Mesendoderm (in vitro differentiated cells): Measurements from ENCODE around the gene DDR1.
"Not testable (repeated sequence)": the region's sequence is repeated elsewhere in the genome, so short reads cannot be mapped to it uniquely, and the experiment has no call there.

Experiments used
- DNase-seq: peaks from one replicate; pipeline ENCODE4 v3.0.0; 2013
- H2AK5ac ChIP-seq: 2 replicates; pipeline ENCODE4 v1.6.1; 2013; ENCODE audit warnings: low read length, inconsistent platforms
- H2BK120ac ChIP-seq: 2 replicates; pipeline ENCODE4 v1.6.1; 2013; ENCODE audit warnings: low read depth, mild to moderate bottlenecking, low read length, moderate library complexity, mixed read lengths
- H2BK15ac ChIP-seq: replicated peaks from 2 replicates; pipeline ENCODE4 v1.6.1; 2013; ENCODE audit warnings: low read depth, mild to moderate bottlenecking, moderate library complexity
- H2BK5ac ChIP-seq: 2 replicates; pipeline ENCODE4 v1.6.1; 2013; ENCODE audit warnings: low read length, inconsistent platforms
- H3K18ac ChIP-seq: 2 replicates; pipeline ENCODE4 v1.6.1; 2013; ENCODE audit warnings: mild to moderate bottlenecking, low read length, mixed read lengths
- H3K23ac ChIP-seq: one replicate; pipeline ENCODE4 v1.6.1; 2013; ENCODE audit warnings: low read length
- H3K27ac ChIP-seq: 2 replicates; pipeline ENCODE4 v1.5.1; 2013; ENCODE audit warnings: low read depth, mild to moderate bottlenecking, inconsistent platforms, low read length, moderate library complexity
- H3K27me3 ChIP-seq: 2 replicates; pipeline ENCODE4 v1.6.1; 2013; ENCODE audit warnings: low read length, control low read depth, mild to moderate bottlenecking, inconsistent platforms; ENCODE audit not compliant: insufficient read depth, poor library complexity
- H3K36me3 ChIP-seq: 2 replicates; pipeline ENCODE4 v1.6.1; 2013; ENCODE audit warnings: low read length, inconsistent platforms; ENCODE audit not compliant: control insufficient read depth, insufficient read depth
- H3K4ac ChIP-seq: one replicate; pipeline ENCODE4 v1.6.1; 2013; ENCODE audit warnings: low read depth, mild to moderate bottlenecking, low read length, moderate library complexity
- H3K4me1 ChIP-seq: 2 replicates; pipeline ENCODE4 v1.6.1; 2013; ENCODE audit warnings: low read depth, low read length, inconsistent platforms; ENCODE audit not compliant: control insufficient read depth
- H3K4me2 ChIP-seq: 2 replicates; pipeline ENCODE4 v1.6.1; 2013; ENCODE audit warnings: low read length
- H3K4me3 ChIP-seq: 2 replicates; pipeline ENCODE4 v1.5.1; 2013; ENCODE audit warnings: mild to moderate bottlenecking, low read length
- H3K56ac ChIP-seq: one replicate; pipeline ENCODE4 v1.6.1; 2013; ENCODE audit warnings: low read length
- H3K79me1 ChIP-seq: 2 replicates; pipeline ENCODE4 v1.6.1; 2013; ENCODE audit warnings: low read length, inconsistent platforms
- H3K79me2 ChIP-seq: 2 replicates; pipeline ENCODE4 v1.6.1; 2013; ENCODE audit warnings: mild to moderate bottlenecking, low read length; ENCODE audit not compliant: control insufficient read depth, insufficient read depth
- H3K9ac ChIP-seq: 2 replicates; pipeline ENCODE4 v1.6.1; 2013; ENCODE audit warnings: low read length, inconsistent platforms
- H4K5ac ChIP-seq: one replicate; pipeline ENCODE4 v1.6.1; 2013; ENCODE audit warnings: low read length
- H4K8ac ChIP-seq: one replicate; pipeline ENCODE4 v1.6.1; 2013; ENCODE audit warnings: low read depth, mild to moderate bottlenecking, control low read depth, low read length, moderate library complexity
- WGBS: extraction: QIAGEN DNeasy Blood & Tissue Kit; methylation state at CpG from one replicate; pipeline ENCODE4 v1.1.7; 2013; ENCODE audit warnings: low lambda C conversion rate, missing lambda C conversion rate; ENCODE audit not compliant: insufficient coverage; ENCODE audit errors: extremely low coverage; 5-methylcytosine and 5-hydroxymethylcytosine counted together

The DDR1 gene

DNA sequence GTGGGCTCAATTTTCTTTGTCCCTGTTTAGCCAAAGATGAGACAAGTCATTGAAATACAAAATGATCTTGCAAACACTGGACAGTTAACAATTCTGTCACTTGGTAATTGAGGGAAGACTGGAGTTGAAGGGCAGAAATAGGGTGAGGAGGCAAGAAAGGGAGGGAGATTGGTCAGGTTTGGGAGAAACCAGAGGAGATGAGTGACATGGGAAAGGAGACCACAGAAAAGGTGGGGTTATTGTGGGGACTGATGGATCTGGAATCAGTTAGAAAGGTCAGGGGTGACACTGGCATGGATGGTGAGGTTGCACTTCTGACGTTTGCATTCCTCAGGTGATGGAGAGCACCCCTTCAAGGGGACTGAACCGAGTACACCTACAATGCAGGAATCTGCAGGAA is 24.4 kb downstream of the DDR1 start:
- Histone ChIP-seq H2BK5ac (no peak overlapping the region), H3K27ac (no peak overlapping the region), H2BK15ac (no peak overlapping the region), H3K56ac (peak overlapping the region; percentile 89), H3K23ac (no peak overlapping the region), H2BK120ac (no peak overlapping the region), H3K4me3 (peak overlapping the region; percentile 66), H3K79me2 (peaks cover 8% of the 10 kb centered on the region), H3K4me1 (peaks cover 3% of the 10 kb centered on the region), H3K27me3 (no peaks in the 10 kb centered on the region), H3K4me2 (peak overlapping the region; percentile 8), H4K8ac (no peak overlapping the region), H3K4ac (no peak overlapping the region), H3K36me3 (no peaks in the 10 kb centered on the region), H2AK5ac (no peak overlapping the region), H3K79me1 (peaks cover 6% of the 10 kb centered on the region), H3K18ac (no peak overlapping the region), H3K9ac (peak overlapping the region; percentile 78), H4K5ac (no peak overlapping the region)
- WGBS = no CpG with 5 or more reads among the region's 2 CpGs
- no peak for DNase-seq

DNA sequence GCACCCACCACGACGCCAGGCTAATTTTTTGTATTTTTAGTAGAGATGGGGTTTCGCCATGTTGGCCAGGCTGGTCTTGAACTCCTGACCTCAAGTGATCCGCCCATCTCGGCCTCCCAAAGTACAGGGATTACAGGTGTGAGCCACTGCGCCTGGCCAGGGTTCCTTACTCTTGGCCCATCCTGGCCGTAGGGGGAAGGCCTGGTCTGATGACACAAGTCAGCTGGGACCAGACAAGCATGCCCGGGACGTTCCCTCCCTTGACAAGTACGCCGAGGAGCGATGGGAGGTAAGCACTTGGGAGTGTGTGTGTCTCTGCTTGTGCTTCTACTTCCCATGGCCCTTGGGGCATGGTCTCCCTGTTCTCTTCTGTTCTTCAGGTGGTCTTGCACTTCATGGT is 26.2 kb downstream of the DDR1 start:
- WGBS = no CpG with 5 or more reads among the region's 12 CpGs
- not testable (repeated sequence) for H2AK5ac ChIP-seq, DNase-seq, H3K4me3 ChIP-seq, H3K4me2 ChIP-seq, H2BK15ac ChIP-seq, H3K27ac ChIP-seq, H3K4me1 ChIP-seq, H2BK5ac ChIP-seq, H2BK120ac ChIP-seq, H4K5ac ChIP-seq, H4K8ac ChIP-seq, H3K79me2 ChIP-seq, H3K56ac ChIP-seq, H3K4ac ChIP-seq, H3K23ac ChIP-seq, H3K18ac ChIP-seq, H3K9ac ChIP-seq, H3K36me3 ChIP-seq, H3K79me1 ChIP-seq, H3K27me3 ChIP-seq

DNA sequence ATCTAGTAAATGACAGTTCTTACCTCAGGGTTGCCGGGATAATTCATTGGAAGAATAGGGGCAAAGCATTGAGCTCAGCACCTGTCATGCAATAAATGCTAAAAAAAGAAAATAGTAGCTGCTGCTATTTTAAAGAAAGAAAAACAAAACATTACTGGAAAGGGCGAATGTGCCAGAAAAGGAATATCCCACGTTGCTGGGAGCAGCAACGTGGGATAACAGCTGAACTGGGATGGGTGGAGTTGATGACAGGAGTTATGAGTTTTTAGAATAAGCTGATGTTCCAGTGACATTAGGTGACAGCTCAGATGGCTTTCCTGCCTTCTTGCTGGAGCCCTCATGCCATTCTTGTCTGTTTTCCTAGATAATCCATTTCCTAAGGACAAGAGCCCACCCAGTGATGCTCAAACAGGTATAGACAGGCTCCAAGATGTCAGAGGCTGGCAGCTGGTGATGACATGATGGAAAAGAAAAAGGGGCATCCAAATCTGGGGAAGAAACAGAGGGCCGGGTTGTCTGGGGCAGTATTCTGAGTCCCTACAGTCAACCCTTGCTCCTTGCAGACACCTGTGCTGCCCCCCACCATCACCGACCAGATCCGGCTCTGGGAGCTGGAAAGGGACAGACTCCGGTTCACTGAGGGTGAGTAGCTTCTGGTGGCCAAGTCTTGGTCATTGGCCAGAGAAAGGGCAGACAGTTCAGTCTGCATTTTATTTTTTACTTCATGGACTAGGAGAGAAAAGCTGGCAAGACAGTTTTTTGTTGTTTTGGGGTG is 28.6 kb downstream of the DDR1 start:
- Histone ChIP-seq H4K8ac (no peak overlapping the region), H2BK120ac (no peak overlapping the region), H3K27ac (no peak overlapping the region), H3K27me3 (no peaks in the 10 kb centered on the region), H3K4me2 (no peak overlapping the region), H3K9ac (no peak overlapping the region), H3K79me2 (peaks cover 8% of the 10 kb centered on the region), H3K4me1 (peaks cover 3% of the 10 kb centered on the region), H2BK5ac (no peak overlapping the region), H4K5ac (no peak overlapping the region), H3K23ac (no peak overlapping the region), H2BK15ac (no peak overlapping the region), H3K79me1 (peaks cover 6% of the 10 kb centered on the region), H2AK5ac (no peak overlapping the region), H3K56ac (no peak overlapping the region), H3K4me3 (no peak overlapping the region), H3K4ac (no peak overlapping the region), H3K18ac (no peak overlapping the region), H3K36me3 (no peaks in the 10 kb centered on the region)
- WGBS = no CpG with 5 or more reads among the region's 8 CpGs
- DNase-seq = no peak

- WGBS = no CpG with 5 or more reads among the region's 31 CpGs
- no peak overlapping the region for H4K5ac ChIP-seq
- H3K18ac ChIP-seq = peak overlapping the region; percentile 53
- H2BK5ac ChIP-seq = no peak overlapping the region
- H3K36me3 ChIP-seq = no peaks in the 10 kb centered on the region
- no peak overlapping the region for H3K27ac ChIP-seq
- no peak overlapping the region for H3K4me3 ChIP-seq
- H3K79me2 ChIP-seq = peaks cover 4% of the 10 kb centered on the region
- peaks cover 4% of the 10 kb centered on the region for H3K79me1 ChIP-seq
- H3K56ac ChIP-seq = peak overlapping the region; percentile 93
- no peak for DNase-seq
- no peak overlapping the region for H4K8ac ChIP-seq
- no peak overlapping the region for H2BK15ac ChIP-seq
- H3K9ac ChIP-seq = peak overlapping the region; percentile 82
- peaks cover 2% of the 10 kb centered on the region for H3K4me1 ChIP-seq
- H2AK5ac ChIP-seq = no peak overlapping the region
- peak overlapping the region; percentile 40 for H3K4me2 ChIP-seq
- H2BK120ac ChIP-seq = no peak overlapping the region
- peak overlapping the region; percentile 95 for H3K23ac ChIP-seq
- no peaks in the 10 kb centered on the region for H3K27me3 ChIP-seq
- peak overlapping the region; percentile 40 for H3K4ac ChIP-seq
These were observed 29.4 kb downstream of the DDR1 start for GRCh38 chr6:30913721-30914075.

GRCh38 chr6:30914076-30914853 is 29.9 kb downstream of the DDR1 start, which contains the start of gene VARS2:
Gene VARS2 (plus strand): TSS chr6:30914238. CDS start chr6:30914837, 599 bp downstream.
- H2BK5ac ChIP-seq = no peak within 1 kb of the TSS
- H3K4me2 ChIP-seq = peak within 1 kb of the TSS; percentile 77
- H3K27me3 ChIP-seq = no peaks in the 10 kb centered on the region
- peak within 1 kb of the TSS; percentile 88 for H3K9ac ChIP-seq
- H3K23ac ChIP-seq = peak within 1 kb of the TSS; percentile 95
- H3K4me1 ChIP-seq = no peaks in the 10 kb centered on the region
- H3K18ac ChIP-seq = peak within 1 kb of the TSS; percentile 53
- no peak within 1 kb of the TSS for H2BK120ac ChIP-seq
- H4K5ac ChIP-seq = no peak within 1 kb of the TSS
- H3K36me3 ChIP-seq = no peaks in the 10 kb centered on the region
- peak within 1 kb of the TSS; percentile 40 for H3K4ac ChIP-seq
- H3K79me1 ChIP-seq = no peaks in the 10 kb centered on the region
- peak within 1 kb of the TSS; percentile 78 for H4K8ac ChIP-seq
- no peaks in the 10 kb centered on the region for H3K79me2 ChIP-seq
- peak within 1 kb of the TSS; percentile 93 for H3K56ac ChIP-seq
- DNase-seq = peak; percentile 84
- peak within 1 kb of the TSS; percentile 56 for H2AK5ac ChIP-seq
- H3K27ac ChIP-seq = no peak within 1 kb of the TSS
- no peak within 1 kb of the TSS for H2BK15ac ChIP-seq
- WGBS = no CpG with 5 or more reads among the region's 52 CpGs
- peak within 1 kb of the TSS; percentile 15 for H3K4me3 ChIP-seq
